HG03066 (cell line): Measurements from ENCODE around the gene RIMBP2.

Experiments
- ATAC-seq: cut with Tn5 transposase; IDR thresholded peaks from one replicate; pipeline ENCODE4 v1.9.1; 2021; ENCODE audit warnings: low read depth; ENCODE audit not compliant: unreplicated experiment

RIMBP2 gene

GRCh38 chr12:130414381-130414780, 301.7 kb downstream of the RIMBP2 start:
- no peak for ATAC-seq

- no peak for ATAC-seq
Measured at GRCh38 chr12:130413909-130414308, 302.2 kb downstream of the RIMBP2 start.

GRCh38 chr12:130412384-130412783, 303.7 kb downstream of the RIMBP2 start:
- ATAC-seq = no peak

GRCh38 chr12:130405332-130405731, 310.8 kb downstream of the RIMBP2 start:
- no peak for ATAC-seq

GRCh38 chr12:130401703-130402102, 314.4 kb downstream of the RIMBP2 start:
- no peak for ATAC-seq

- no peak for ATAC-seq
Measured at GRCh38 chr12:130398100-130398848, 317.8 kb downstream of the RIMBP2 start.

- no peak for ATAC-seq
Measured at GRCh38 chr12:130396667-130397066, 319.4 kb downstream of the RIMBP2 start.

- ATAC-seq = no peak
Measured at GRCh38 chr12:130394906-130395305, 321.2 kb downstream of the RIMBP2 start.

- no peak for ATAC-seq
Measured at GRCh38 chr12:130391186-130391585, 324.9 kb downstream of the RIMBP2 start.

- no peak for ATAC-seq
Measured at GRCh38 chr12:130385193-130385592, 330.9 kb downstream of the RIMBP2 start.

GRCh38 chr12:130384234-130384633, 331.9 kb downstream of the RIMBP2 start:
- no peak for ATAC-seq

GRCh38 chr12:130382818-130383217, 333.3 kb downstream of the RIMBP2 start:
- ATAC-seq = no peak

GRCh38 chr12:130375296-130376287, 340.5 kb downstream of the RIMBP2 start:
- no peak for ATAC-seq

- no peak for ATAC-seq
Measured at GRCh38 chr12:130374083-130374482, 342.0 kb downstream of the RIMBP2 start.

- no peak for ATAC-seq
Measured at GRCh38 chr12:130372936-130373335, 343.2 kb downstream of the RIMBP2 start.

- no peak for ATAC-seq
Measured at GRCh38 chr12:130371296-130371695, 344.8 kb downstream of the RIMBP2 start.

GRCh38 chr12:130369816-130370215, 346.3 kb downstream of the RIMBP2 start:
- ATAC-seq = no peak

- ATAC-seq = no peak
Measured at GRCh38 chr12:130367523-130367922, 348.6 kb downstream of the RIMBP2 start.

GRCh38 chr12:130367003-130367402, 349.1 kb downstream of the RIMBP2 start:
- no peak for ATAC-seq

GRCh38 chr12:130366159-130366558, 349.9 kb downstream of the RIMBP2 start:
- ATAC-seq = no peak

- no peak for ATAC-seq
Measured at GRCh38 chr12:130364578-130364977, 351.5 kb downstream of the RIMBP2 start.
